ENCODE measurements around the gene MYLK. TPM values are rescaled to one million over a fixed set of nuclear protein-coding genes. Genes with fewer than 3 reads are reported as not detected.

The MYLK gene
- total RNA-seq, 1 experiment from 2014 or later: 23.0 TPM

DNA sequence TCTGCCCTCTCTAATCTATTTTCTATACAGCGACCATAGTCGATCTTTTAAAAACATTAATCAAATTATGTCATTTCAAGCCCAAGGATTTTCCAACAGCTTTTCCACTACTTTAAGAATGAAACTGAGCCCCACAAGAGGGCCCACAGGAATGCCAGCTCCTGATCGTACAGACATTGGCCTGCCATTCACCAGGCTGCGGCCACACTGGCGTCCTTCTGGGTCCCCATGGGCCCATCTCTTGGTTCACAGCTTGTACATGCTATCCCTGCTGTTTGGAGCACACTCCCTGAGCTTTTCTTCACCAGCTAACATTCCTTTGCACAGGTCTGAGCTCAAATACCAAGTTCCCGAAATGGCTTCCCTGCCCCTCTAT, 149.6 kb downstream of the MYLK start:
- no peak for DNase-seq
- TF ChIP-seq, protein P1, sequence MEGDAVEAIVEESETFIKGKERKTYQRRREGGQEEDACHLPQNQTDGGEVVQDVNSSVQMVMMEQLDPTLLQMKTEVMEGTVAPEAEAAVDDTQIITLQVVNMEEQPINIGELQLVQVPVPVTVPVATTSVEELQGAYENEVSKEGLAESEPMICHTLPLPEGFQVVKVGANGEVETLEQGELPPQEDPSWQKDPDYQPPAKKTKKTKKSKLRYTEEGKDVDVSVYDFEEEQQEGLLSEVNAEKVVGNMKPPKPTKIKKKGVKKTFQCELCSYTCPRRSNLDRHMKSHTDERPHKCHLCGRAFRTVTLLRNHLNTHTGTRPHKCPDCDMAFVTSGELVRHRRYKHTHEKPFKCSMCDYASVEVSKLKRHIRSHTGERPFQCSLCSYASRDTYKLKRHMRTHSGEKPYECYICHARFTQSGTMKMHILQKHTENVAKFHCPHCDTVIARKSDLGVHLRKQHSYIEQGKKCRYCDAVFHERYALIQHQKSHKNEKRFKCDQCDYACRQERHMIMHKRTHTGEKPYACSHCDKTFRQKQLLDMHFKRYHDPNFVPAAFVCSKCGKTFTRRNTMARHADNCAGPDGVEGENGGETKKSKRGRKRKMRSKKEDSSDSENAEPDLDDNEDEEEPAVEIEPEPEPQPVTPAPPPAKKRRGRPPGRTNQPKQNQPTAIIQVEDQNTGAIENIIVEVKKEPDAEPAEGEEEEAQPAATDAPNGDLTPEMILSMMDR (IDR thresholded peaks at IDR 0.05; ENCODE audit: insufficient read depth in 1 of 2, low read depth in 1 of 2, low read length in 1 of 2, severe bottlenecking in 1 of 2, unreplicated experiment in 1 of 2): no peak
- Mint-ChIP-seq H3K27me3 (ENCODE audit: insufficient read depth, unreplicated experiment) (no peaks in the 10 kb centered on the region), H3K36me3 (ENCODE audit: insufficient read depth, unreplicated experiment) (peaks cover 10% of the 10 kb centered on the region), H3K4me3 (ENCODE audit: unreplicated experiment) (no peak overlapping the region), H3K27ac (ENCODE audit: unreplicated experiment) (peak overlapping the region; percentile 56), H3K9me3 (ENCODE audit: unreplicated experiment) (no peaks in the 10 kb centered on the region), H3K4me1 (ENCODE audit: low read depth, unreplicated experiment) (peaks cover 6% of the 10 kb centered on the region)
- Histone ChIP-seq H3K27me3 (replicated peaks; ENCODE audit: control insufficient read depth, insufficient read depth, low read length) (no peaks in the 10 kb centered on the region), H3K9me3 (no peaks in the 10 kb centered on the region), H3K4me3 (ENCODE audit: low read depth, low read length) (no peak overlapping the region), H3K36me3 (ENCODE audit: control insufficient read depth, insufficient read depth, low read length) (no peaks in the 10 kb centered on the region), H3K4me1 (no peaks in the 10 kb centered on the region)
- CTCF ChIA-PET: interaction anchor here (2.6 kb wide), 1 partner anchor 11 kb away, joined by 9 read pairs; no protein-coding TSS in a partner anchor
- intact Hi-C loops (cut with micrococcal nuclease; ENCODE audit: unreplicated experiment): no loop called here
- POLR2A ChIA-PET: no interaction called here
- BruUV-seq (replicated peaks): no TSS peak

DNA sequence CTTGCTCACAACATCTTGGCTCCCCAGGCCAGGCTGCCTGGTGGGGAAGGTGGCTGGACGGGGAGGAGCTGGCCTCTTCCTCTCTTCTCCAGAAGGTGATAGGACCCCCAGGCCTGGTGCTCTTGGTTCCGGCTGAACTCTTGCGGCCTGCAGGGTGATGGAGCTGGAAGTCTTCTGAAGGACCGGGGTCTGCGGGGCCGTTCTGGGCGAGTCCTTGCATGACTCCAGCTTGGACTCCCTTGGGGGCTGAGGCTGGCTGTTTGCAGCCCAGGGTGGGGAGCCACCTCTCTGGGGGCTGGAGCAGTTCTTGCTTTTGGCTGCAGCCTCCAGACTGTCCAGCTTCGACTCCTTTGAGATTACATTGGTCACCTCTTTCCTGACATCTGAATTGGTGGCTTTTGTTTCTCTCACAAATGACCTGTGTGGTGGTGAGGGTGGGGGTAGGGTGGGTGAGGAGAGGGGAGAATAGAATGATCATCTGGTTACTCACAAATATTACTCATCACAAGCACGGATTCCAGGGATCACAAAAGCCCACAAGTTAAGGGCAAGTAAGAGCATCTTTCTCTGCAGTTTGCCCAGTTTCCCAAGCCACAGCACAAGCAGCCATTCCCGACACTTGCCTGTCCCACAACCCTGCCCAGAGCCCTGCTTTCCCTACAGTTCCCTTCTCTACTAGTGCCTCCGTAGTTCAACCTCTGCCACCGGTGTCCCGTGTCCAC, 150.2 kb downstream of the MYLK start:
- Mint-ChIP-seq H3K27me3 (ENCODE audit: insufficient read depth, unreplicated experiment) (no peaks in the 10 kb centered on the region), H3K4me3 (ENCODE audit: unreplicated experiment) (no peak overlapping the region), H3K36me3 (ENCODE audit: insufficient read depth, unreplicated experiment) (peaks cover 8% of the 10 kb centered on the region), H3K4me1 (ENCODE audit: low read depth, unreplicated experiment) (peaks cover 6% of the 10 kb centered on the region), H3K27ac (ENCODE audit: unreplicated experiment) (no peak overlapping the region), H3K9me3 (ENCODE audit: unreplicated experiment) (no peaks in the 10 kb centered on the region)
- intact Hi-C loops (cut with micrococcal nuclease; ENCODE audit: unreplicated experiment): no loop called here
- DNase-seq: no peak
- Histone ChIP-seq H3K4me1 (no peaks in the 10 kb centered on the region), H3K27me3 (replicated peaks; ENCODE audit: control insufficient read depth, insufficient read depth, low read length) (no peaks in the 10 kb centered on the region), H3K36me3 (ENCODE audit: control insufficient read depth, insufficient read depth, low read length) (no peaks in the 10 kb centered on the region), H3K9me3 (no peaks in the 10 kb centered on the region), H3K4me3 (ENCODE audit: low read depth, low read length) (no peak overlapping the region)
- TF ChIP-seq, protein P1 (IDR thresholded peaks at IDR 0.05; ENCODE audit: insufficient read depth in 1 of 2, low read depth in 1 of 2, low read length in 1 of 2, severe bottlenecking in 1 of 2, unreplicated experiment in 1 of 2): no peak
- CTCF ChIA-PET: interaction anchor here (2.6 kb wide), 1 partner anchor 10 kb away, joined by 9 read pairs; no protein-coding TSS in a partner anchor
- BruUV-seq (replicated peaks): no TSS peak
- POLR2A ChIA-PET: no interaction called here

DNA sequence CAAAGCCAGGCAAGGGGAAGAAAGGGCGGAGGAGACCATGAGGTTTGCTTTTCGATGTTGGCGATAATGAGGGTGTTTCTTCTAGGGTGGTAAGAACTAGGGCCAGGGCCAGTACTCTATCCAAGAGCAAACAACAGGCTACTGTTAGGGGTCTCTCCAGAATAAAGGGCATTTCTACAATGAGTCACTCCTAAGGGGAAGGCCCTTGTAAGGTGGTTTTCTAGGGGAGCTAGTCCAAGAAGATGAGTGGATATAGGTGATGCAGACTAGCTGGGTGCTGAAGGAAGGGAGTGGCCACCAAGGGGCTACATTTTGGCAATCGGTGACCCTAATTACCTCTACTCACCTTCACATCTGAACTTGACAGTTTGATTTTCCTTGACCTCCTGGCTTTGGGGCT, 150.8 kb downstream of the MYLK start:
- Mint-ChIP-seq H3K27me3 (ENCODE audit: insufficient read depth, unreplicated experiment) (no peaks in the 10 kb centered on the region), H3K4me3 (ENCODE audit: unreplicated experiment) (no peak overlapping the region), H3K27ac (ENCODE audit: unreplicated experiment) (no peak overlapping the region), H3K36me3 (ENCODE audit: insufficient read depth, unreplicated experiment) (peaks cover 5% of the 10 kb centered on the region), H3K9me3 (ENCODE audit: unreplicated experiment) (no peaks in the 10 kb centered on the region), H3K4me1 (ENCODE audit: low read depth, unreplicated experiment) (peaks cover 6% of the 10 kb centered on the region)
- Histone ChIP-seq H3K27me3 (replicated peaks; ENCODE audit: control insufficient read depth, insufficient read depth, low read length) (no peaks in the 10 kb centered on the region), H3K36me3 (ENCODE audit: control insufficient read depth, insufficient read depth, low read length) (no peaks in the 10 kb centered on the region), H3K9me3 (no peaks in the 10 kb centered on the region), H3K4me1 (no peaks in the 10 kb centered on the region), H3K4me3 (ENCODE audit: low read depth, low read length) (no peak overlapping the region)
- CTCF ChIA-PET: interaction anchor here (2.6 kb wide), 1 partner anchor 10 kb away, joined by 9 read pairs; no protein-coding TSS in a partner anchor
- BruUV-seq (replicated peaks): no TSS peak
- DNase-seq: no peak
- intact Hi-C loops (cut with micrococcal nuclease; ENCODE audit: unreplicated experiment): no loop called here
- POLR2A ChIA-PET: no interaction called here
- TF ChIP-seq, protein P1 (IDR thresholded peaks at IDR 0.05; ENCODE audit: insufficient read depth in 1 of 2, low read depth in 1 of 2, low read length in 1 of 2, severe bottlenecking in 1 of 2, unreplicated experiment in 1 of 2): no peak

Measured in Caco-2 (cell line).